Suppressor macrophage (primary cell): ENCODE measurements around the gene DCX.
A peak's percentile ranks its signal among the peaks of the same experiment; 100 is the strongest.

Source experiments
- DNase-seq, 4 experiments: peaks; one replicate each; pipeline ENCODE4 v3.0.0-alpha.2; 2020 to 2022

Gene DCX

DNA sequence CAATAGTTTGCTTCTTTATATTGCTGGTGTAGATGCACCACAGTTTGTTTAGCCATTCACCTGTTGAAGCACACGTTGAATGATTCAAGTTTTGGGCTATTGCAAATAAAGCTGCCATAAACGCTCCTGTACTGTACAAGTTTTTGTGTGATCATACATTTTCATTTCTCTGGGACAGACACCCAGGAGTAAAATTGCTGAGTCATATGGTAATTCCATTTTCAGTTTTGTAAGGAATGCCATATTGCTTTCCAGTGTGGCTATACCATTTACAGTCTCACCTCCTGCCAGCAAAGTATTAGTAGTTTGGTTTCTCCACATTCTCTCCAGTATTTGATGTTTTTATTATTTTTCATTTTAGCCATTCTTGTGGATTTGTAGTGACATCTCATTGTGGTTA is 109.7 kb downstream of the DCX start:
- DNase-seq, result no peak

DNA sequence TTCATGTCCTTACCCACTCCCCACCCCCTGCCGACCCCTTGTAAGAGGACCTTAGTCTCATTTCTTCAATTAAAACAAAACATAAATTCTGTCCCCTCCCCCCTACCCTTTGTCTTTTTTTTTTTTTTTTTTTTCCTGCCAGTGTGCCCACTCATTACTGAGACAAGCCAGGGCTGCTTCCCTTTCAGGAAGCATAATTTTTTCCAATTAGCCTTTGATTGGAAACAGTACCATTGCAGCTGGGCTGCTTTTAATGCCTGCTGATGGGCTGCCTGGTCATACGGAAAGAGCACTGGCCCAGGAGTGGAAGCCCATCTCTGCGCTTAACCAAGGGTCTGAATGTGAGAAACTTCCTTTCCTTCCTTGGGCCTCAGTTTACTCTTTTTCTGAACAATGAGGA is 123.2 kb downstream of the DCX start:
- no peak for DNase-seq

DNA sequence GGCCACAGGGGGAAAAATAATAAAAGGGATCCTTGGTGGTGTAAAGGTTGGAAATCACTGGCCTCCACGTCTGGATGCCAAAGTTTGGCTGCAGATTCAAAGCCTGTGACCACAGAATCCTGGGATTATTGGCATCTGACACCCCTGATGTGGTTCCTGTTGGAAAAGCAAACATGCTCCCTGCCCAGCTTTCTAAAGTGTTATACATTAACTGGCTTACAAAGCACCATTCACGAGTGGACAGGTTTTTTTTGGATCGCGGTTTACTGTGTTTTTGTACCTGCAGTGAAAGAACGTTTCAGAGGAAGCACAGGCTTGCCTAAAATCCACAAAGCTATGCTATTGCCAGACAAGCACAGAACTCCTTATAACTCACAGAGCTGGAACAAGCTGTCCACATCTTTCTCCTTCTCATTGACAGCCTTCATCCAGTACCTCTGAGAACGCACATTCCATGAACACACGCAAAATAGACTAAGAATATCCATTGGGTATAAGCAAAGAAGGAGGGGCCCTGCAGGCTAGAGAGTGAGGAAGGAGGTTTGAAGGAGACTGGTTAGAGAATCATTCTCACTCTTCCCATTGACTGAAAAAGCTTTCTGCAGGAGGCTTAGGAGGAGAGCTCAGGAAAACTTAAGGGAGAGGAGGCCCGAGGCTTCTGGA is 127.2 kb downstream of the DCX start:
- DNase-seq, result no peak

DNA sequence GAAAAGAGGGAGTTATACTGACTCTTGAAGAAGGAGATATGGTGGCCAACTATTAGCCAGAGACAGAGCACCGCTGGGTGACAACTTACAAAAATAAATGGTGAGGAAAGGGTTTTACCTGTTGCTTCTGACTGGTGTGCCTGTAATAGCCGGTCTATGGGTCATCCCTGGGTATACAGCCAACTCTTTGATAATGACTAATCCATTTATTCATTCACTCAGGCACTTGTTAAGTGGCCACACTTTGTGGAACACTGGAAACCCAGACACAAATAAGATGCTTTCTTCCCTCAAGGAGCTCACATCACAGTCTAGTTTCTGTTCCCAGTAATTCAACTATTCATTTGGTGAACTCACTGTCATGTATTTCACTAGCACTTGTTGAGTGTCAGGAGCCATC is 128.5 kb downstream of the DCX start:
- no peak for DNase-seq

DNA sequence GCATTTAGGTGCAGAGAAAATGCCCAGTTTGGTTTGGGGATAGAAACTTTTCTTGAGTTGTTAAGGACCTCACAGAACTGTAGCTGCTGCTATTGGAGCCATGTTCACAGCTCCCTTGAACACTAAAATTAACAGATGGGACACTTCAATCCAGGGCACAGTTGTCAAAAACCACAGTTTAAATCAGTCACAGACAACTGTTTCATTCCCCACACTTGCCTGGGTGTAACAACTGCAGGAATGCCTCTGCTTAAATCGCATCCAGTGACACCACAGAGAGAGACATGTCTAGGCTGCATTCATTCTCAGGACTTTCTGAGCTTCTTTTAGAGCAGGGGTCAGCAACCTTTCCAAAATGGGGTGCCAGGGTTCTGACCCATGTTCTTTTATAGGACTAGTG is 129.0 kb downstream of the DCX start:
- no peak for DNase-seq

DNA sequence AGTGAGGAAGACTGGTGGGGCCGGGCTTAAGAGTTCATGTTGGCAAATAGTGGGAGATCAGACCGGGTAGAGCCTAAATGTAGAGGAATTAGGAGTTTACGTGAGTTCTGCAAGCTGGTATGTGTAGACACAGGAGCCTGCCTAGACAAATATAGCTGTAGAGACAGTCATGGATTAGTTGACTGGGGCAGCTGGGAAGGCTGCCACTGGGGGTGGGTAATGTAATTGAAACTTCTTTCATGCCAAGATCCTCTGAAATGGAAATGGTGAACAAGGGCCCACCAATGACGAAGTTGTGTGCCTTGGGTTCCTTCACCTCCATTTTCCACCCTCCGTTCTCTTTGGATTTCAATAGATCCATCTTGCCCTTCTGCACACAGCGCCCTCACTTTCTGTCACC is 129.9 kb downstream of the DCX start:
- no peak for DNase-seq

DNA sequence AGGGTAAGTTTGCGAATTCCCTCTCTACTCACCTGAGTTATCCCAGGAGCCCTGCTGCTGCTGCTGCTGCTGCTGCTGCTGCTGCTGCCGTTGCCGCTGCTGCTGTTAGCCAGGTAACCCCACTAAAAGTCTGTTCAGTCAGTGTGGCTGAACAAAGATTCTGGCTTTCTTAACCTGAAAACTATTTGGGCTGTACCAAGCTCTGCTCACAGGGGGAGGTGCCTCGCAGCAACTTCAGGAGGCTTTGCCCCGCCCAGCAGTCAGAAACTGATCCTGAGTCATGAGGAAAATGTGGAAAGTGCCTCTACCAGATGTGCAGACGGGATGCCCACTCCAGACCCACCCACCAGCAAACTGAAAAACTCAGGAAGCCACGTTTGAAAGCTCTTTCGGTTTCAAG is 141.7 kb downstream of the DCX start, which contains the start of gene CAPN6:
TSS of gene CAPN6 (minus strand) at position 145 of the 400 bp plus-strand sequence. CDS start 6,547 bp downstream, outside the sequence.
- DNase-seq, result peak in 1 of 4 experiments; percentile 2

DNA sequence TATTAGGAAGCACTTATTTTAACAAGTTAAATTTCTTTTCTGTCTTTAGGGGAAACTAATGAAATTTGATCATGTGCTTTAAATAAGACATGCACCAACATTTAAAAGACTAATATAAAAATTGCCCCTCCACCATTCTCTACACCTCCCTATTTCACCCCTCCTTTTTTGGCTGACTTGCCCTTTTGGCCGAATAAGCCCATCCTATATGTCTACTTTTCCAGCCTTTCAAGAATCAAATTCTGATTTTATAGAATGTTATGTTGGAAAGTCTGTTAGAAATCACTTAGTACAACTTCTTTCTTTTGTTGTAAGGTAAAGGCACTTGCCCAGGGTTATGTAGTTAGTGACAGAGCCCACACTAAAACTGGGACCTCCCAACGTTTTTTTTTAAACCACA is 143.5 kb downstream of the DCX start:
- no peak for DNase-seq

DNA sequence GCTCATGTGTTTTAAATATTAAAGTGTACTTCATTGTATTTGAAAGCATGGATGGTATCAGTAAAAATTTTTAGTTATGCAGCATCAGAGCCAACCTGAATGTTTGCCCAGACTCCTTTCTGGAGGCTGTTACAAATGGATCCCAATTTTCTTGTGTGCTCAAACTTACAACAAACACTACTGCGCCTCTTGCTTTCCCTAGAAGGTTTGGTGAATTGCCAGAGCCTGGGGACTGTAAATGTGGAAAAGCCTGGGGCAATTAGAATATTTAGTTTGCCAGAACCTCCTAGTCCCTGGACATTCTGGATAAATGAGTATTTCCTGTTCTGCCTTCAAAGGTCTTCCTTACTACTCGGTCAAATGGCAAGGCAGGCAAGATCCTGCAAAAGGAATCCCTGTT is 146.5 kb downstream of the DCX start:
- no peak for DNase-seq

DNA sequence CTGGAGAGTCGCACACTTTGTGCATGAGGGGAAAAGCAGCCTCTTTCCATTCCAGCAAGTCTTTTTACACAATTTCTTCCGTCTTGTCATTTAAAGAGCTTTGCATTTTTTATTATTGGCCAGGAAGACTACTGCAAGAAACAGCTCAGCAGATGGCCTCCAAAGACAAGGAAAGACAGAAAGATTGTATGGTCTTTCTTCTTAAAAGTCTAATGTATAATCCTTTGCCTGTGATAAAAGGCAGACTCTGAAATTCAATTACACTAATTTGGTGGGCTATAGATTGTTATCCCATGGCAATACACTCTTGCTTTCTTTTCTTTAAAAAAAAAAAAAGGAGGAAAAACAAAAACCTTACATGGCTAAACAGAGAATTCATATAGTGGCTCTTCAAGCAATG is 147.6 kb downstream of the DCX start:
- no peak for DNase-seq

DNA sequence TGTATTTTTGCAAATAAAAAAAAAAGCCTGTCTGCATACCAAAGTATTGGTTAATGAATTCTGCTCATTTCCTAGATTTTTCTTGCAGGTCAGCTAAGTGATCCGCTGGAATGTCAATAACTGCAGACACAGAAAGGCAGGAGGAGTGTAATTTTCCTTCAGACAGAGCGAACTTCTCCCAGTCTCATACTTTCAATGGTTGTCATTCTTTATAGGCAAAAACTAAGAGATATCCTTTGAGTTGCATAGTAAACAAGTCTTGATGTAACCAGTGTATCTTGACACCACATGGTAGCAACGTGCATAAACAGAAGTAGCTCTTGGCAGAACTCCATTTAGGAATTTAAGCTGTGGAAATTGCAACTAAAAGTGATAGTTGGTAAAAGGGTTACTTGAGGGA is 149.9 kb downstream of the DCX start:
- DNase-seq, result no peak

DNA sequence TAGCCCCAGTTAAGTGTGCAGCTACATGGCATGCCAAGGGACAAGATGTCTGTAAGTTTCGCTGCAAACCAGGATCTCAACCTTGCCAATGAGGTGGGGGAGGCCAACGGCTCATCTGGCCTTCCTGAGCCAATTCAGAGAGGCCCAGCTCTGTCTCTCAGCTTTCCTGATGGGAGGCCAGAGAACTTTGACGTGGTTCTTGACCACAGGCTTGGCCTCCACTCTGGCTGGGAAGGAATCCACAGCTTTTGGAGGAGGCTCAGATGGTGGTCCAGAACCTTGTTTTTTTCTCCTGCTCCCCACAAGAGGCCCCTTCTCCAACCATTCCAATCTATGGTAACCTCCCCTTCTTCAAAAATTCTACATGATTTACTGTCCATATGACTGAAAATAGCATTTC is 151.5 kb downstream of the DCX start:
- no peak for DNase-seq

DNA sequence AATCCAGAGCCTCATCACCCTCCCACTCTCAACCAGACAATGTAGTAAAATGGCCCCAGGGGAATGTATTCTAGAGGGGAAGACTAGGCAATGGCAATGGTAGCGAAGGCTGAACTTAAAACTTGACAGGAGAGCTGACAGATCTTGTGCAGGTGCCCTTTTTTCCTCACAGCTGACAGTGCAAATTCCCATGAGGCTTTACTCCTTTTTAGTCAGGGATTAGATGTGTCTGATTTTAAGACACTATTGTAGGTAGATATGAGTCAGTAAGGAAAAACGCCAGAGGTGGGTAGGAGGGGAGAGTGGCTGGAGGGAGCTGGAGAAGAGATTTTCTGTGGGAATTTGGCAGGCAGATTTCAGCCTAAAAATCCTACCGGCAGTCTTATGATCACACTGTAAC is 152.4 kb downstream of the DCX start:
- no peak for DNase-seq

DNA sequence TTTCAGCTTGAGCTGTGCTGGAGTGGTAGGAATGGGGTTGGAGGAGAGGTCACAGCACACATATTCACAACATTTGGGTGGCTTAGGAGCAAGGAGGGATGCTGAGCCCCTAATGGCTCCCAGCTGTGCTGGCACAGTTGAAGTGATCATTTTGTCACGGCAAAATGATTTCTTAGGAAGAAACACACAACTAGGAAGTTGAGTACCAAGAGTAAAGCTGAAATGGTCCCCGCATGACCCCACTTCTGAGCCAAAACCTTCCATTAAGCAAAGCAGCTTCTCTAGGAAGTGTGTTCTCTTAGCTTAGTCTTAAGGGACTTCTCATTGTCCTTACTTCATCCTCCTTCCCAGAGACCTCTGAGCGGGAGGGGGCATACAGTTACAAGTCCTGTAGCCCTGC is 154.3 kb downstream of the DCX start:
- no peak for DNase-seq

DNA sequence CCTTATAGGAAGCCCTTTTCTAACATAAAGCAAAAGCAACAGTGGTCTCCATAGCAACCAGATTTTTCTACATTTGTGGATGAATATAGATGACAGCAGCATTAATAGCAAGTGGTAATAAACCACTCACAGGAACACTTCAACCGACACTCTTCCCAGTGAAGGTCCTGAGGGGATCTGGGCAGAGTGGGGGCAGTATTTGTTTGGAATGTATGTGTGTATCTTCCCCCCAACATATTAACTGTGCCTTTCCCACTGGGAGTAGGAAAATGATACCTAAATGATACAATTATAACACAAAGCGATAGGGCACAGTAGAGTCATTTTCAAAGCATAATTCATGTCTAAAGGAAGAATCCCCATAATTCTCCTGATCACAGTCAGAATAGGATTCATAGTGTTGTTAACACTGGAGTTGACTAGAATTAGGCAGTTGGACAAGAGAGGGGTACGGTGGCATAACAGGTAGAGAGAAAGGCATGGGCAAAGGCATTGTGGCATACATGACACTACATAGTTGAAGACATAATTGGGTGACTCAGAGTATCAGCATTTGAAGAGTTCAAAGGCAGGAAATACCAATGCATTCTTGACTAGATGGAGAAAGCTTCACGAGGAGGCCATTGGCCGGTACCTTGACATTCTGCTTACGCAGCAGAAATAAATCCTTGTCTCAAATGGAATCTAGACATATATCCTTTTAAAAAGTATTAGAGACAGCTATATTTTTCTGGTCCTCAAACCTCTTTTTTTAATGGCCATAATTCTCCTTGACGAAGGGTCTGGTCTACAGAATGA is 156.9 kb downstream of the DCX start:
- DNase-seq, result no peak

DNA sequence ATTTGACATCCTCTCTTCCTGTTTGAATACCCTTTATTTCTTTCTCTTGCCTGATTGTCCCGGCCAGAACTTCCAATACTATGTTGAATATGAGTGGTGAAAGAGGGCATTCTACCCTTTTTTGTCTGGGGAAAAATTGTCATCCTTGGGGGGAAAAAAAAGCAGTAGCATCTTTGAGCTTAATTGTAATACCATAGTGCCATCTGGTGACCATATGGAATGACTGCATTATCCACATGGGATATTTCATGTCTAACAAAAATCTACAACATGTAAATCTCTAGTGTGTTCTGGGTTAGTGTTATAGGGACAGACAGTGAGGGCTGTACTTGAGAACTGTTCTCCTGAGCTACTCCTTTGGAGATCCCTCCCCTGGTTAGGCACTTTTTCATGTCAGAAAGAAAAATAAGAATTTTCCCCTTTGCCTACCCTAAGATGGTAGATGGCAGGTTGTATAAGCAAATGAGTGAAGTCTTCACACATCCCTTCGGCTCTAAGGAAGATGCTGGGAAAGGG is 167.7 kb downstream of the DCX start:
- peak in 2 of 4 experiments; percentile 7 to 39 for DNase-seq
